ENCODE measurements around the gene RPLP2.

RPLP2 gene

GRCh38 chr11:808427-809286 lies 1.1 kb upstream of the RPLP2 start:
- DNase-seq, result no peak

DNA sequence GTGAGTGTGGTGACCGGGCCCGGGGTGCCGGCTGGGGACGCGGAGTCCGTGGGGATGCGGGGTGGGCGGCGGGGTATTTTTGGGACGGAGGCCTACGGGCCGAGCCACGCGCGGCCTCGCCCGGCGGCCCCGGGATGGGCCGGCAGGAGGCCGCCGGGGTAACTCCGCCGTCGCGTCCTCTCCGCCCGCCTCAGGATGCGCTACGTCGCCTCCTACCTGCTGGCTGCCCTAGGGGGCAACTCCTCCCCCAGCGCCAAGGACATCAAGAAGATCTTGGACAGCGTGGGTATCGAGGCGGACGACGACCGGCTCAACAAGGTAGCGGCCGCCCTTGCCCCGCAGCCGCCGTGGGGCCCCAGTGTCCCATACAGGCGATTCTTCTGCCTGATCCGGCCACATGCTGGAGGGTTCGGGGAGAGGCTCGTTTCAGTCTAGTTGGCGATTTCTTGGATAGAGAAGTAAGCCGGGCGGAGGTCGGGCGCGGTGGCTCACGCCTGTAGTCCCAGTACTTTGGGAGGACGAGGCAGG lies 337 bp downstream of the RPLP2 start:
- DNase-seq, result no peak

DNA sequence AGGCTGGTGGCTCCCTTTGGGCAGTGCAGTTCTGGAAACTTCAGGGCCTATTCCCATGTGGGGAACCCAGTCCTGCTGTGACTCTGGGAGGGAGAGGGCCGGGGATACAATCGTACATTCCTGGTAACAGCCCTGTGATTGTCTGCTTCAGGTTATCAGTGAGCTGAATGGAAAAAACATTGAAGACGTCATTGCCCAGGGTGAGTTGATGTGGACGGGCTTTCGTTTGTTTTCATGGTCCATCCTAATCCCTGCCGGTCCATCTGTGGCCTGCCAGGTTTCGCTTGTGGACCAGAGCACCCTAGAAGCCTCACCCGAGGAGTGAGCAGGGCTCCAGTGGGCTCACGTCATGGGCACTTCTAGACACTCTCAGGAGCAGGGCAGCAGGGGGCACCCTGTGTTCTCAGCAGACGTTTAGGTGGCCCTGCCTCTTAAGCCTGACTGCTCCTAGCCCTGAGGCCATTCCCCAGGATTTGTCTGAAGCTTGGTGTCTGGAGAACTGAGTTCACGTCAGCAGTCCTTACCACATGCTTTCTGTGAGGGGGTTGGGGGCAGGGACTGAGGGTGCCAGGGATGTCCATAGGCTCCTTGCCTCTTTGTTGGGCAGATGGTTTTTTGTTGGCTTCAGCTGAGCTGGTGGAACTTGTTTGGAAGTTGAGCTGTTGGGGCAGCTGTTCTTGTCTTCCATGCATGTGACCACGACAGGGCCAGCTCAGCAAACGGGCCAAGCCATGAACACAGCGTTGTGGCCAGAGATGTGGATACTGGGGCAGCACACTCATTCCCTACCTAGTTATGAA lies 1.9 kb downstream of the RPLP2 start:
- no peak for DNase-seq

- no peak for DNase-seq
Observed at GRCh38 chr11:812390-812789, 2.6 kb downstream of the RPLP2 start.

GRCh38 chr11:813072-813455 lies 3.3 kb downstream of the RPLP2 start:
- DNase-seq, result no peak

DNA sequence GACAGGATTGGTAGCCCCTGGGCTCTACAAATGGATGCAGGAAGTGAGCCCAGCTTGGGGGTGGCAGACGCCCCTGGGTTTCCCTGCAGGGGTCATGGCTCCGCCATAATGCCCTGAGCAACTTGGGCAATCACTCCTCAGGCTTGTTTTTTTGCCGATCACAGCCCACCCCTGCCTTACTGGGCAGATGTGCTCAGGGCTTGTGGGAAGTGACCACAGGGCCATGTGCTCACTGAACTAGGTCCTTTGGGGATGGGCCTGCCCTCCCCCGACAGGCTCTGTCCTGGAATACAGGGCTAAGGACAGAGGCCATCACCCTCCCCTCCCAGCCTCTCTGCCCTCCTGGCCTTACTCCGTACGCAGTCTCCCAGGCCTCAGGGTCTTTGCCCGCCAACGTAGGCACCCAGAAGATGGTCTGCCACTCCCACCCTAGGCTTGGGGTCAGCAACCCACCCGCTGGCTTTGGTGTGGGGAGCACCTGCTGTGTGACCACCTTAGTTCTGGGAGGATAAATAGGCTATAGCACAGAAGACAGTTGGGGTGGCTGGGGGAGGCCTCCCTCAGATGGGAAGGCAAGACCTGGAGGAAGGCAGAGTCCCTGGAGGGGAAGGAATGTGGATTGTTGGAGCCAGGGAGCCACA lies 3.8 kb downstream of the RPLP2 start:
- DNase-seq, result no peak

- DNase-seq, result no peak
Observed at GRCh38 chr11:815675-816432, 6.1 kb downstream of the RPLP2 start.

DNA sequence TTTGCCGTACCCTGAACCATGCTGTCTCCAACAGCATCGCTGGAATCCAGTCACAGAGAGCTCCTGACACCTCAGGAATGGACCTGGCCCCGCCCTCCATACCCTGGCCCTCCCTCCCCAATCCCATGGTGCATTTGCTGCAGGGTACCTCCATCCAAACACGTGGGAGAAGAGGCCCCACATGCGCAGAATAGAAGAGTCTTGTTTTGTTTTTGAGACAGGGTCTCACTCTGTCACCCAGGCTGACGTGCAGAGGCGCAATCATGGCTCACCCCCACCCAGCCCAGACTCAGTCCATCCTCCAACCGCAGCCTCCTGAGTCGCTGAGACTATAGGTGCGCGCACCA lies 6.6 kb downstream of the RPLP2 start:
- no peak for DNase-seq

DNA sequence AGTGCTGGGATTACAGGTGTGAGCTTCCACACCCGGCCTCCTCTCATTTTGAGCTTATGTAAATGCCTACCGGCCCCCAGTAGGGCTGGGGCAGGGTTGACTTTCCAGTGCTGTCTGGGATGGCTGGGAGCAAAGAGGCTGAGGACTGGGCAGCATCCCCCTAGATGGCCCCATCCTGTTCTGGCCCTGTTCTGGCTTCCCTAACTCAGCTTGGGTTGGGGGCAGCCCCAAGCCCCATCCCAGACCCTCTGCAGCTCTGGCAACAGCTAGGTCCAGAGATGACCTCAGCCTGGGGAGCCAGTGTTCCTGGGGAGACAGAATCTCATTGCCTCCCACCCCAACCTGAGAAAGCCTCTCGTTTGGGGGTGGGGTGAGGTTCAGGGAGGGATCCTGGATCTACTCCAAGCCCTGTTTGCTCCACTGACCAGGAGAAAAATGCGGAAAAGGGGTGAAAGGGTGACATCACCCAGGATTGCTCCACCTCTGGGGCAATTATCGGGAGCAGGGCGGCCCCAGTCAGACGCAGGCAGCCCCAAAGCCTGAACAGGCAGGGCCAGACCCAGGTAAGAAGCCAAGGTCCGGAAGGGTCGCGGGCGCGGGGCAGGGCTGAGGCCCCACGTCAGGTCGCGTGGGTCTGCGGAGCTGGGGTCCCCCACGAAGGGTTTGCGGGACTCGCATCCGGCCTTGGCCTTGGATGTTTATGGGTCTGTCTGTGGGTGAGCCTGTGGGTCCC lies 8.8 kb downstream of the RPLP2 start, which contains the start of gene PNPLA2:
Gene PNPLA2, plus strand, starts transcription at position 519 of the 733 bp plus-strand sequence. CDS start 805 bp downstream, outside the sequence.
- no peak for DNase-seq

DNA sequence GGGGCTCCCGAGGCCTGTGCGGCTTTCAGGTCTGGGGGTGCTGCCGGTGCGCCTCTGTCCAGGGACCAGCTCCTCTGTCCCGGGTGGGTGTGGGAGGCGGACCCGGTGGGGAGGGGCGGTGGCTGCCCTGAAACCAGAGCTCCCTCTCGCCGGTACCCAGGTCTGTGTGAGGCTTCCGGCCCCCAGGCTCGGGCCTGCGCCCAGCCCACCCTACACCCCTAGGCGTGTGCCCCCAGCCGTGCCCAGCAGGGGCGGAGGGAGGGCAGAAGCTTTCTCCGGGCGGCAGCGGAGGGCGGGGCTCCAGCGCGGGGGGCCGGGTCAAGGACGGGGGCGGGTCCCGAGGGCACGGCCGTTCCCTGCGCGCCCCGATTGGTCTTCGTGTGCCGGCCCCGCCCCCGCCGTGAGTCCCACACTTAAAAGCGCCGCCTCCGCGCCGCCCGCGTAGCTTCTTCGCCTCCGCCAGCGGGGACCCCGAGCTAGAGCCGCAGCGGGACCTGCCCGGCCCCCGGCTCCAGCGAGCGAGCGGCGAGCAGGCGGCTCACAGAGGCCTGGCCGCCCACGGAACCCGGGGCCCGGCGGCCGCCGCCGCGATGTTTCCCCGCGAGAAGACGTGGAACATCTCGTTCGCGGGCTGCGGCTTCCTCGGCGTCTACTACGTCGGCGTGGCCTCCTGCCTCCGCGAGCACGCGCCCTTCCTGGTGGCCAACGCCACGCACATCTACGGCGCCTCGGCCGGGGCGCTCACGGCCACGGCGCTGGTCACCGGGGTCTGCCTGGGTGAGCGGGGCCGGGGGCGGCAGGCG lies 9.6 kb downstream of the RPLP2 start:
- DNase-seq, result peak; percentile 96

DNA sequence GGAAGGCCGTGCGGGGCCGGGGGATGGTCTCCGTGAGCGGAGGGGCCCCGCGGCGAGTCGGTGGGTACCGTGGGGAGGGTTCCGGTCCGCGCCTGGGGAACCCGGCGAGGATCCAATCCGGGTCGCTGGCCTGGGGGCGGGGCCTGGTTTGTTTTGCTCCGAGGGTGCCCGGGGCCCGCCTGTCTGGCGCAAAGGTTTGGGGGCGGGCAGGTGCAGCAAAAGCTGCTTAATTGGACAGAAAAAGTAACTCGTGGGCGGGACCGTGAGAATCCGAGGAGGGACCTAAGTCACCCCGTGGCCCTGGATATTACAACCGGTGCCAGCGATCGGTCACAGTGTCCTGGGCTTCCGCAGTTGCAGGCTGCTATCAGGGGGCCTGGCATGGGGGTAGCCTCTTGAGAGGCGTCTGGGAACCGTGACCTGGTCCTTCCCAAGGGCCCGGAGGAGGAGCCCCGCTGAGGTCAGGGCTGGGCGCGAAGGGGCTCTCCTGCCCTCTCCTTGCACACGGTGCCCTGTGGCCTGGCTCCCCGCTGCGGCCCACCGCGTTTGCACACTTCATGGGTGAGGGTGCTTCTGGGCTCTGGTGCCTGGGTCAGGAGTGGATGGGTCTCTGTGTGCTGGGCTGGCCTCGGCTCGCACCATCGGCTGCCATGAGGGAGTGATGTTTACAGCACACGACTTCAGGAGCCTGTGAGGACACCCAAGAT lies 10.3 kb downstream of the RPLP2 start:
- peak; percentile 70 for DNase-seq

DNA sequence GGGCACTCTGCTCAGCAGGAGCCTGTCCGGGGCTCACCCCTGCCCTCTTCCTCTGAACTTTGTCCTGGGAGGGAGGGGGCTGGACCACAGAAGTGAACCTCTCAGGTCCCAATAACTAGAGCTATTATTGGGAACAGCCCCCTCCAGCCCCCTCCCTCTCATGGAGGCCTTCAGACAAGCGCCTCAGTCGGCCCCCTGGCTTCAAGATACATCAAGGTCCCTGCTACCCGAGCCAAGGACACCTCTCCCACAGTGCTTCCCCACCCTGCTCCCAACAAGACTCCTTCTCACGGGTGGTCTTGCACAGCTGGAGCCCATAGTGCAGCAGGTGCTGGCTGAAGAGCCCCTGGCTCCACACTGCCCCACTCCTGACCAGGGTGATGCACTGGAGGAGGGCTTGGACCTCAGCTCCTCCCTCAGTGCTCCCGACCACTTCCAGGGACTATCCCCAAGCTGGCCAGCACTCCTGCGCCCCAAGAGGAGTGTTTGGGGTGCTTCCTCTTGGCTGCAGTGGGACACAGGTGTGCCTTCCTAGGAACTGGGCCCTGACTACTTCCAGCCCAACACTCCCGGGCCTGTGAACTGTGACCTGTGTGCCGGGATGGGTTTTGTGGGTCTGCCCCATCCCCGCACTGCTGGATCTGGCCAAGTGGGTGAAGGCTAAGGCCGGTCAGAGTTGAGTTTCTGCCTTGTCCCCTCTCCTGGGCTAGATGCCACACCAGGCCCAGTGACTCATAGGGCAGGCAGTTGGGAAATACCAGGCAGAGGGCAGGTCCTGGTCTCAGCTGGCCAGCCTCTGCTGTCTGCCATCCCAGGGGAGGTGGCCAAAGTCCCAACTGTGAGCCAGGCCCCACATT lies 11.1 kb downstream of the RPLP2 start:
- peak; percentile 88 for DNase-seq

DNA sequence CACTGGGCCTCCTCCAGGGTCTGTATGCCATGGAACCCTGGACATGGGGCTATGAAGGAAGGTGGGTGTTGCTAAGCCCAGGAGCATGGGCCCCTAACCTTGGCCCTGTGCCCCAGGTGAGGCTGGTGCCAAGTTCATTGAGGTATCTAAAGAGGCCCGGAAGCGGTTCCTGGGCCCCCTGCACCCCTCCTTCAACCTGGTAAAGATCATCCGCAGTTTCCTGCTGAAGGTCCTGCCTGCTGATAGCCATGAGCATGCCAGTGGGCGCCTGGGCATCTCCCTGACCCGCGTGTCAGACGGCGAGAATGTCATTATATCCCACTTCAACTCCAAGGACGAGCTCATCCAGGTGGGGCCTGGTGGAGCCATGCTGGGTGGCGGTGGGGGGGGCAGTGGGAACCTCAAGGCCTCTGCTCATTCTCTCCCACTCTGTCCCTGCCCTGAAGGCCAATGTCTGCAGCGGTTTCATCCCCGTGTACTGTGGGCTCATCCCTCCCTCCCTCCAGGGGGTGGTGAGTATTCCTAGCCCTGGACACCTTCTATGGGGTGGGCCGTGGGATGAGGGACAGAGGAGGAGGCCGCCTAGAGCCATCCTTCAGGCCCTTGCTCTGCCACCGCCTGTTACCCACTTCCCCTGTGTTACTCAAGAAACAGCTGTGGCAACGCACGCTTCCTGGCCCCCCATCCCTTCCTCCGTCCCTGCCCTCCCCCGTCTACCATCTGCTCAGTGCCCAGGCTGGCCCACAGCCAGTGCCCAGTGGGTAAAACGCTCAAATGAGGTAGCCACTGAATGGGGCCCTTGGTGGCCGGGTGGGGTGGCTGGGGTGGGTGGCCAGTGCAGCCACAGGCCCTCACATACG lies 12.0 kb downstream of the RPLP2 start:
- DNase-seq, result peak; percentile 61

DNA sequence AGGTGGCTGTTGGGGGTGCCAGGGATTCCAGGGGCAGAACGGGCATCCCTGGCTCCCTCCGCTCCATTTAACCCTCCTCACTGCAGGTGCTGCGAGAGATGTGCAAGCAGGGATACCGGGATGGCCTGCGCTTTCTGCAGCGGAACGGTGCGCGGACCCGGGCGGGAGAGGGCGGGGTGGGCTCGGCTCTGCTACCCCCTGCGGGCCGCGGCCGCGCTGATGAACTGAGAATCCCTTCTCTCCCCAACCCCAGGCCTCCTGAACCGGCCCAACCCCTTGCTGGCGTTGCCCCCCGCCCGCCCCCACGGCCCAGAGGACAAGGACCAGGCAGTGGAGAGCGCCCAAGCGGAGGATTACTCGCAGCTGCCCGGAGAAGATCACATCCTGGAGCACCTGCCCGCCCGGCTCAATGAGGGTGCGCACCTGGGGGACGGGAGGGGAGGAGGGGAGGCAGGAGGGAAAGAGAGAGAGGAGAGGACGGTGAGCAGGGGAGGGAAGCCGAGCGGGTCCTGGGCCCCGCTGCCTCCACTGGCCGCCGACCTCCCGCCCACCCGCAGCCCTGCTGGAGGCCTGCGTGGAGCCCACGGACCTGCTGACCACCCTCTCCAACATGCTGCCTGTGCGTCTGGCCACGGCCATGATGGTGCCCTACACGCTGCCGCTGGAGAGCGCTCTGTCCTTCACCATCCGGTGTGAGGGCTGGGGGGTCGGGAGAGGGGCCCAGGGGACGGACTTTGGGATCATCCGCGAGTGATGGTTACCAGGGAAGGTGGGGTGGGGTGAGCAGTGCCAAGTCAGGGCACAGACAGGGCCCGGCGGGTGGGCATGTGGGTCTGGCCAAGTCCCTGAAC lies 13.9 kb downstream of the RPLP2 start:
- DNase-seq, result no peak

GRCh38 chr11:824292-824880 lies 14.6 kb downstream of the RPLP2 start:
- no peak for DNase-seq

GRCh38 chr11:824942-825341 lies 15.2 kb downstream of the RPLP2 start:
- no peak for DNase-seq

All from suppressor macrophage treated with lipopolysaccharide for 4 hours (primary cell).